ENCODE data around the gene MLKL.

The MLKL gene

DNA sequence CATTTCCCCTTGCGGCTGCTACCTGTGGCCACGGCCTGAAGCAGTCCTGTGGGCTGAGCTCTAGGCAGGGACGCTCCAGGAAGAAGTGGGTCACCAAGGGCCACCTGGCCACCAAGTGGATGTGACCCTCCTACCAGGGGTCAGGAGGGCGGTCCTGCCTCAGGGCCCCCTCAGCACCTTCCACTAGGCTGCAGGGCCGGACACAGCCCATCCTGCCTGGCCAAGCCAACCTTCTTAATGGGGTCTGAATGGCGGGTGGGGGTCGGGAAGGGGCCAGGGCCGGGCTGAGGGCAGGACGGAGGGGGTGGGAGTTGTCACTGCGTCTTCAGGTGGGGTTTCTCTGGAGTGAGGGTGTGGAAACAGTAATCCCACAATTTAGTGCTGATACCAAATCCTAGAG is 13.2 kb upstream of the MLKL start:
- no peak for DNase-seq (ENCODE audit: insufficient read length, low spot score)
- FAIRE-seq, result no peak
- no peak for TF ChIP-seq POLR2A (IDR thresholded peaks at IDR 0.05; ENCODE audit: low read depth, low read length)
- no peak for TF ChIP-seq POLR2AphosphoS5 (IDR thresholded peaks at IDR 0.05; ENCODE audit: low read depth, low read length)
- no peak for TF ChIP-seq TAF1 (IDR thresholded peaks at IDR 0.05; ENCODE audit: low read depth, low read length)
- no peak for TF ChIP-seq SPI1 (IDR thresholded peaks at IDR 0.05; ENCODE audit: low read depth, low read length)
- no peak for TF ChIP-seq POU2F2 (IDR thresholded peaks at IDR 0.05; ENCODE audit: low read depth, low read length)
- no peak for TF ChIP-seq PAX5 (IDR thresholded peaks at IDR 0.05; ENCODE audit: insufficient read depth, low read length, severe bottlenecking)

DNA sequence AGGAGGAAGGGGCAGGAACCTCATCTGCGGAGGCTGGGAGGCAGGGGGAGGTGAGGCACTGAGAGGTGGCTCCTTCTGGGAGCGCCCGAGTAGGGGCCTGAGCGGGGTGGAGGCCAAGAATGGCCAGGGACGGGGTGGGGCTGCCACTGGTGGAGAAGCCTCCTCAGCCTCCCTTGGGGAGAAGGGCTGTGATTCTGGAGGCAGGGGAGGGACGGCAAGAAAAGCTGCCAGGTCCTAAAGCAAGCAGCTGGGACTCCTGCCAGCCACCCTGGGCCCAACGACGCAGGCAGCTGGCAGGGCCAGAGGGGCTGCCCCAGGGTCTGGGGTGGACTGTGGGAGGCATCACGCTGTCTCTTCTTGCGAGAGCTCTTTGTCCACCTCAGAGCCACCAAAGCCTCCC is 12.7 kb upstream of the MLKL start:
- TF ChIP-seq PAX5 (IDR thresholded peaks at IDR 0.05; ENCODE audit: insufficient read depth, low read length, severe bottlenecking), result no peak
- TF ChIP-seq POLR2A (IDR thresholded peaks at IDR 0.05; ENCODE audit: low read depth, low read length), result no peak
- no peak for TF ChIP-seq POU2F2 (IDR thresholded peaks at IDR 0.05; ENCODE audit: low read depth, low read length)
- no peak for TF ChIP-seq SPI1 (IDR thresholded peaks at IDR 0.05; ENCODE audit: low read depth, low read length)
- TF ChIP-seq POLR2AphosphoS5 (IDR thresholded peaks at IDR 0.05; ENCODE audit: low read depth, low read length), result no peak
- no peak for TF ChIP-seq TAF1 (IDR thresholded peaks at IDR 0.05; ENCODE audit: low read depth, low read length)
- DNase-seq (ENCODE audit: insufficient read length, low spot score), result no peak
- FAIRE-seq, result no peak

DNA sequence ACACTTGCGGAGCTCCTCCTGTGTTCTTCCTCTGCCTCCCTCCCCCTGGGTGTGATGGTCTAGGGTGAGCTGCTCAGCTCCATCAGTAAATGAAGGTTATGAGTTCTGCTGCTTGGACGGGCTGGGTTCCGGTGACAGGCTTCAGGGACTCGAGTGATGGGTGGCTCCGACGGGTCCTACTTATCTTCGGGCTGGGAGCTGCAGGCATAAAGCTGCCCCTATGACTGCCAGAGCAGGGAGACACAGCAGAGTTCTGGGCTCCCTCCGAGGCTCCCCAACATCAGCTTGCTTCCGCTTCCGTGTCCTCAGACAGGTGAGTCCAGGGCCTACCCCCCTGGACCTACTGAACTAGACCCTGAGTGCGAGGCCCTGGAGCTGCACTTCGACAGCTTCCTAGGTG is 11.3 kb upstream of the MLKL start:
- FAIRE-seq, result no peak
- TF ChIP-seq POLR2AphosphoS5 (IDR thresholded peaks at IDR 0.05; ENCODE audit: low read depth, low read length), result no peak
- no peak for TF ChIP-seq PAX5 (IDR thresholded peaks at IDR 0.05; ENCODE audit: insufficient read depth, low read length, severe bottlenecking)
- no peak for TF ChIP-seq POU2F2 (IDR thresholded peaks at IDR 0.05; ENCODE audit: low read depth, low read length)
- no peak for TF ChIP-seq TAF1 (IDR thresholded peaks at IDR 0.05; ENCODE audit: low read depth, low read length)
- TF ChIP-seq SPI1 (IDR thresholded peaks at IDR 0.05; ENCODE audit: low read depth, low read length), result no peak
- TF ChIP-seq POLR2A (IDR thresholded peaks at IDR 0.05; ENCODE audit: low read depth, low read length), result no peak
- DNase-seq (ENCODE audit: insufficient read length, low spot score), result no peak

DNA sequence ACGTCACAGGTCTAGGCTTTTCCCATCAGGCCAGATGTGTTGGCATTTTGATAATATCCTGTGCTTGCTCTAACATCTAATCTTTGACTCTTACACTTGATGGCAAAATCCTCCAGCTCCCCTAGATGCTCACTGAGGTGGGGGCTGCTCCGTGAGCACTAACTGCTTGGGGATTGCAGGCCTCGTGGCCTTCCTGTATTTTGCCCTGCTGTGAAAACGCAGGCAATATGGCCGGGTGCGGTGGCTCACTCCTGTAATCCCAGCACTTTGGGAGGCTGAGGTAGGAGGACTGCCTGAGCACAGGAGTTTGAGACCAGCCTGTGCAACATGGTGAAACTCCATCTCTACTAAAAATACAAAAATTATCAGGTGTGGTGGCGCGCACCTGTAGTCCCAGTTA is 9.7 kb upstream of the MLKL start:
- TF ChIP-seq SPI1 (IDR thresholded peaks at IDR 0.05; ENCODE audit: low read depth, low read length) (no peak), PAX5 (IDR thresholded peaks at IDR 0.05; ENCODE audit: insufficient read depth, low read length, severe bottlenecking) (no peak), TAF1 (IDR thresholded peaks at IDR 0.05; ENCODE audit: low read depth, low read length) (no peak), POLR2AphosphoS5 (IDR thresholded peaks at IDR 0.05; ENCODE audit: low read depth, low read length) (no peak), POLR2A (IDR thresholded peaks at IDR 0.05; ENCODE audit: low read depth, low read length) (no peak), POU2F2 (IDR thresholded peaks at IDR 0.05; ENCODE audit: low read depth, low read length) (no peak)
- no peak for FAIRE-seq
- DNase-seq (ENCODE audit: insufficient read length, low spot score), result no peak

DNA sequence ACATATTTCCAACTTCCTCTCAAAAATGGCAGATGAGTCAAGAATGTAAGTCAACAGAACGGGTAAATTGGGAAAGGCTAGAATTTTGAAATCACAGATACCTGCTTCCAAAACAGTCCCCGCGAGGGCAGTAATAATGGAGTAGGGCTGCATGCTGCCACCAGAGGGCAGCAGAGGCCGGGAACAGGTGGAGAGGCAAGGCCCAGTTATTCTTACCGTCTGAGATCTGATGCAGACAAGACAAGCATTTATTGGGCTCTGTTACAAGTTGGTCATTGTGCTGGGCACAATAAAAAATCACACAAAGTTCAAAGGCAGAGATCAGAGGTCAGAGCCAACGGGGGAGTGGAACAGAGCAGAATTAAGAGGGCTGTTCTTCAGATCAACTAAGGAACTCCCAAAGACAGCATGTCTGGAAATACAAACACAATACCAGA is 8.8 kb upstream of the MLKL start:
- TF ChIP-seq POLR2AphosphoS5 (IDR thresholded peaks at IDR 0.05; ENCODE audit: low read depth, low read length) (no peak), PAX5 (IDR thresholded peaks at IDR 0.05; ENCODE audit: insufficient read depth, low read length, severe bottlenecking) (no peak), TAF1 (IDR thresholded peaks at IDR 0.05; ENCODE audit: low read depth, low read length) (no peak)
- peak; percentile 59 for DNase-seq (ENCODE audit: insufficient read length, low spot score)
- peak; percentile 94 for FAIRE-seq

DNA sequence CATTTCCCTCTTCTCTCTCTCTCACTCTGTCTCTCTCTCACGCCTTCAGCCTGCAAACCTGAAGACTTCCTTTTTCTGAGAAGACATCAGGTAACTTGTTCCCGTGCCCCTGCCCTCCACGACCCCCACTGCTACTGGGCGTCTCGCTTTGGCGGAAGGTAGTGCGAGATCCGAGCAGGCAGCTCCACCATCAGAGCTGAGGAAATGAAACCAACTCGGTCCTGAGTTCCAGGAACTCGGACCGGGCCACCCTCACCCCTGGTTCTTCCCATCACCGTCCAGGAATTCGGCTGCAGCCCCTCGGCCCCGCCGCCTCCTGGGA is 585 bp downstream of the MLKL start:
- DNase-seq (ENCODE audit: insufficient read length, low spot score), result no peak
- TF ChIP-seq POLR2A (IDR thresholded peaks at IDR 0.05; ENCODE audit: low read depth, low read length) (no peak), SPI1 (IDR thresholded peaks at IDR 0.05; ENCODE audit: low read depth, low read length) (peak; percentile 72)
- FAIRE-seq, result no peak

DNA sequence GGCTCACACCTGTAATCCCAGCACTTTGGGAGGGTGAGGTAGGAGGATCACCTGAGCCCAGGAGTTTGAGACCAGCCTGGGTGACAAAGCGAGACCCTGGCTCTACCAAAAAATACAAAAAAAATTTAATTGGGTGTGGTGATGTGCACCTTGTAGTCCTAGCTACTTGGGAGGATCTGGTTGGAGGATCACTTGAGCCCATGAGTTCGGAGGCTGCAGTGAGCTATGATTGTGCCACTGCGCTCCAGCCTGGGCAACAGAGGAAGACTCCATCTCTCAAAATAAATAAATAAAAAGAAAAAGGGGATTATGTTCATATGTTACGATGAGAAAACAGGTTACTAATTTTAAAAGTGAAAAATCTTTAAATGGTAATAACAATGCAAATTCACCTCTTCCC is 996 bp downstream of the MLKL start:
- no peak for TF ChIP-seq TAF1 (IDR thresholded peaks at IDR 0.05; ENCODE audit: low read depth, low read length)
- TF ChIP-seq POLR2A (IDR thresholded peaks at IDR 0.05; ENCODE audit: low read depth, low read length), result no peak
- no peak for TF ChIP-seq SPI1 (IDR thresholded peaks at IDR 0.05; ENCODE audit: low read depth, low read length)
- no peak for TF ChIP-seq PAX5 (IDR thresholded peaks at IDR 0.05; ENCODE audit: insufficient read depth, low read length, severe bottlenecking)
- TF ChIP-seq POU2F2 (IDR thresholded peaks at IDR 0.05; ENCODE audit: low read depth, low read length), result no peak
- no peak for TF ChIP-seq POLR2AphosphoS5 (IDR thresholded peaks at IDR 0.05; ENCODE audit: low read depth, low read length)
- FAIRE-seq, result no peak
- no peak for DNase-seq (ENCODE audit: insufficient read length, low spot score)

DNA sequence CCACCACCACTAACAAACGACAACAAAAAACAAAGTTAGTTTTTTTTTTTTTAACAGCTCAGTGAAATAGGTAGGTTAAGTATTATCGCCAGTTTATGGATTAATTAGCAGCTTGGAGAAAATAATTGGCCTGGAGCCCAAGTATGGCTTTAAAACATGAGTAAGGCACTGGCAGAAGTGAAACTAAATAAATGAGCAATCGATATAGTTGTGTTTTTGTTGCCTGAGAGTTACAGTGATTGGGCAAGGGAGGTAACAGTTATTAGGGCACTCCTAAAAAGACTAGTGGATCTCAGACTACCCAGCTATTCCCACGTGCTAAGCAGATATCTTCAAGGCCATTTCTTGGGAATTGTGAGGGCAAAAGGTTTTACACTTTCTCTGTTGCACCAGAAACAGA is 2.4 kb downstream of the MLKL start:
- FAIRE-seq (peak; percentile 61), DNase-seq (ENCODE audit: insufficient read length, low spot score) (no peak)
- TF ChIP-seq POLR2AphosphoS5 (IDR thresholded peaks at IDR 0.05; ENCODE audit: low read depth, low read length) (no peak), SPI1 (IDR thresholded peaks at IDR 0.05; ENCODE audit: low read depth, low read length) (peak; percentile 85)

DNA sequence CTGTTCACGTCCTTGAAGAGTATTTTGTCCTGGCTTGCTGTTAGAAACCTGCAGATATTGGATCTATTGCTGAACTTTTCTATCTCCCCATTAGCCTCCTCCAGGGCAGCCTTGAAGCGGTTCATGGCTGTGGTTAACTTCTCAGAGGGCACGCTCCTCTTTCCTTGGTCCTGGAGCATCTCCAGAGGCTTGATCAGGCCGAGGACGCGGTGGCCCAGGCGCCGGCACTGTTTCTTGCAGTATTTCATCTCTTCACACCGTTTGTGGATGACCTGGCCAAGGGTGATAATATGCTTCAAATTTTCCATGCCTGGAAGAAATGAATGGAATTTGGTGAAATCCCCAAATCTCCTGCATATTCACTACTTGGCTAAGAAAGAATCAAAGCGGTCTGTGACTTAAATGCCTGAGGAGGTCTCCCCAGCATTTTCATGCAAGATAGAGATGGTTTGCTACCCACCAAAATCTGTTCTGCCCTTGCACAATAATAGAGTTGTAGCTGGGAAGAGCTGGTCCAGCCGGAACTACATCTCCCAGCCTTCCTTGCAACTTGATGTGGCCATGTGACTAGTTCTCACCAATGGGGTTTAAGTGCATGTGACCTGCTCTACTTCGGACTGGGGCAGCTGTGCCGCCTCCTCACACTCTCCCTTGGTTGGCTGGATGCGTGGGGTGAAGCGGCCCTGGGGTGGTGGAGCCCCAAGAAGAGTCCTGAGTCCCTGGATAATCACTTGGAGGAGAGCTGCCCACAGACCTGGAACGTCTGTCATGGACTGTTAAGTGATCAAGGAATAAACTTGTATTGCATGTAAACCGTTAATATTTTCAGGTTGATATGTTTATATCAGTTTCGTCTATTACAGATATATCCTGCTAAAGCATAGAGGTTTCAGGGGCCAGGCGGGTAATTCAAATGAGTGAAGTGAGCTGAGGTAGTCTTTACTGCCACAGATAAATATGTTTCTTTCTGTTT is 4.9 kb downstream of the MLKL start:
- TF ChIP-seq TAF1 (IDR thresholded peaks at IDR 0.05; ENCODE audit: low read depth, low read length) (no peak), SPI1 (IDR thresholded peaks at IDR 0.05; ENCODE audit: low read depth, low read length) (no peak), POLR2A (IDR thresholded peaks at IDR 0.05; ENCODE audit: low read depth, low read length) (no peak), POLR2AphosphoS5 (IDR thresholded peaks at IDR 0.05; ENCODE audit: low read depth, low read length) (no peak), POU2F2 (IDR thresholded peaks at IDR 0.05; ENCODE audit: low read depth, low read length) (no peak), PAX5 (IDR thresholded peaks at IDR 0.05; ENCODE audit: insufficient read depth, low read length, severe bottlenecking) (no peak)
- DNase-seq (ENCODE audit: insufficient read length, low spot score), result peak; percentile 61
- FAIRE-seq, result peak; percentile 85

Measured in GM12891 (cell line).